Measurements from ENCODE around the gene CSHL1. TPM values are rescaled to one million over a fixed set of nuclear protein-coding genes. Genes with fewer than 3 reads are reported as not detected.
A peak's percentile ranks its signal among the peaks of the same experiment; 100 is the strongest.
"Not testable (repeated sequence)": the region's sequence is repeated elsewhere in the genome, so short reads cannot be mapped to it uniquely, and the experiment has no call there.

The CSHL1 gene
- polyA plus RNA-seq, 10 donors, result 0.60 to 0.98 (median 0.70) TPM; not detected in 6

DNA sequence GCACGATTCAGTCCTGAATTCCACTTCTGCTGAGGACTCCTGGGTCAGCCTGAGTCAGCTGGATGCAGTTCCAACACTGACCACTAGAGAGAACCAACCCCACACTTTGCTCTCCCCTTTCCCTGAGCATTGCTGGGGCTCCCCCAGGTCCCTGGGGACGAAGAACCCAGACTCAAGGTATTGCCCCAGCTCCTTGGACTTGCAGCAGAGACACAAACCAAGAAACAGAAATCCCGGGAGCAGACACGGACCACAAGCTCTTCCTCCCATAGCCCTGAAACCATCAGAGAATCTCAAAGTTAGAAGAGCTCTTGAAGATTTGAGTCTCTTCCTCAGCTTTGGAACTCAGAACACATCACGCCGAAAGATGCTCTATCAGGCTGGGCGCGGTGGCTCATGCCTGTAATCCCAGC is 8.3 kb upstream of the CSHL1 start:
- DNase-seq, result peak; percentile 32 to 72 (median 49)

DNA sequence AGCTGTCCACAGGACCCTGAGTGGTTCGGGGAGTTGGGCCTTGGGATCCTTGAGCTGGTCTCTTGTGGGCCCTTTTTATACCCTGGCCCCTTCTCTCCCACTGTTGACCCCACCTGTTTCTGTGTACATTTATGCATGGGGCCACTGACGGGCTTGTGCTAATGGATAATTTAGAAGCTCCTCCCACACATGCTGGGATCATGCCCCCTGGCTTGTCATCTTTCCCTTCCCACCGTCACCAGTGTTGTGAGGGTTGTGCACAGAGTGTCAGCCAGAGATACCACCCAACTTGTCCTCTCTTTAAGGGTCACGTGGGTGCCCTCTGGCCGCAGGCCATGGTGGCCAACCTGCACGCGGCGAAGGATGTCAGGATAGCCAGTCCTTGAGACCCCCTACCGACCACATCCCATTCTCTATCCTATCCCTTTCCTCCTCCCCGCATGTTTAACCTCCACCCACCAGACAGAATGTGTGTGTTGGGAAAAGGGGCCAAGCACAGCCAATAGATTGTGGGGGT is 7.8 kb upstream of the CSHL1 start, which contains the start of gene GH1:
GH1 (minus strand) TSS at position 51 of the 517 bp plus-strand sequence. CDS start 63 bp downstream, outside the sequence.
- DNase-seq, result not testable (repeated sequence)

DNA sequence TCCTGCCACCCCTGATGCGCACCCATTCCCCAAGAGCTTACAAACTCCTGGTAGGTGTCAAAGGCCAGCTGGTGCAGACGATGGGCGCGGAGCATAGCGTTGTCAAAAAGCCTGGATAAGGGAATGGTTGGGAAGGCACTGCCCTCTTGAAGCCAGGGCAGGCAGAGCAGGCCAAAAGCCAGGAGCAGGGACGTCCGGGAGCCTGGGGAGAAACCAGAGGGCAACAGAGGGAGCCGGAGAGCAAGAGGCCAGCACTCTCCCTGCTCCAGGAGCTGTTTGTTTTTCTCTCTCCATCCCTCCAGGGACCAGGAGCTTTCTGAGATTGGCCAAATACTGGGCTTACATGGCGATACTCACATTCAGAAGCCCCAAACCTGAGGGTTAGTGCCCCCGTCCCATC is 7.2 kb upstream of the CSHL1 start:
- DNase-seq, result no peak

DNA sequence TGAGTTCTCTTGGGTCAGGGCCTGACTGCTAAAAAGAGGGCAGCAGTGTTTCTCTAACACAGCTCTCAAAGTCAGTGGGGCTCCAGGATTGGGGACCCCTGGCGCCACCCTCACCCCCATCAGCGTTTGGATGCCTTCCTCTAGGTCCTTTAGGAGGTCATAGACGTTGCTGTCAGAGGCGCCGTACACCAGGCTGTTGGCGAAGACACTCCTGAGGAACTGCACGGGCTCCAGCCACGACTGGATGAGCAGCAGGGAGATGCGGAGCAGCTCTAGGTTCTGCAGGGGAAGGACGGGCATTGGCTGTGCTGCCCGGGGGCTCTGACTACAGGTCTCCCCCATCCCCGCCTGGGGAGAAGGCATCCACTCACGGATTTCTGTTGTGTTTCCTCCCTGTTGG is 6.6 kb upstream of the CSHL1 start:
- no peak for DNase-seq

DNA sequence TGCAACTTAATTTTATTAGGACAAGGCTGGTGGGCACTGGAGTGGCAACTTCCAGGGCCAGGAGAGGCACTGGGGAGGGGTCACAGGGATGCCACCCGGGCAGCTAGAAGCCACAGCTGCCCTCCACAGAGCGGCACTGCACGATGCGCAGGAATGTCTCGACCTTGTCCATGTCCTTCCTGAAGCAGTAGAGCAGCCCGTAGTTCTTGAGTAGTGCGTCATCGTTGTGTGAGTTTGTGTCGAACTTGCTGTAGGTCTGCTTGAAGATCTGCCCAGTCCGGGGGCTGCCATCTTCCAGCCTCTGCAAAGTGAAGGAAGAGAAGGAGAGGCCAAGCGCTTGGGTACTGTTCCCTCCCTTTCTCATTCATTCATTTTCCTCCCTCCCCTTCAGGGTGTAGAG is 6.1 kb upstream of the CSHL1 start:
- not testable (repeated sequence) for DNase-seq

DNA sequence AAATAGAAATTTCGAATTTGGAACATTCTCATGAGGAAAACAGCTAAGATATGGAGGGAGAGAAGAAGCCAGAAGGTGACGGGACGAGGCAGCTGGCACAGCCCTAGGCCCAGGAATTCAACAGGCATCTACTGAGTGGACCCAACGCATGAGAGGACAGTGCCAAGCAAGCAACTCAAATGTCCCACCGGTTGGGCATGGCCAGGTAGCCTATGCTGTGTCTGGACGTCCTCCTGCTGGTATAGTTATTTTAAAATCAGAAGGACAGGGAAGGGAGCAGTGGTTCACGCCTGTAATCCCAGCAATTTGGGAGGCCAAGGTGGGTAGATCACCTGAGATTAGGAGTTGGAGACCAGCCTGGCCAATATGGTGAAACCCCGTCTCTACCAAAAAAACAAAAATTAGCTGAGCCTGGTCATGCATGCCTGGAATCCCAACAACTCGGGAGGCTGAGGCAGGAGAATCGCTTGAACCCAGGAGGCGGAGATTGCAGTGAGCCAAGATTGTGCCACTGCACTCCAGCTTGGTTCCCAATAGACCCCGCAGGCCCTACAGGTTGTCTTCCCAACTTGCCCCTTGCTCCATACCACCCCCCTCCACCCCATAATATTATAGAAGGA is 5.6 kb upstream of the CSHL1 start:
- no peak for DNase-seq

DNA sequence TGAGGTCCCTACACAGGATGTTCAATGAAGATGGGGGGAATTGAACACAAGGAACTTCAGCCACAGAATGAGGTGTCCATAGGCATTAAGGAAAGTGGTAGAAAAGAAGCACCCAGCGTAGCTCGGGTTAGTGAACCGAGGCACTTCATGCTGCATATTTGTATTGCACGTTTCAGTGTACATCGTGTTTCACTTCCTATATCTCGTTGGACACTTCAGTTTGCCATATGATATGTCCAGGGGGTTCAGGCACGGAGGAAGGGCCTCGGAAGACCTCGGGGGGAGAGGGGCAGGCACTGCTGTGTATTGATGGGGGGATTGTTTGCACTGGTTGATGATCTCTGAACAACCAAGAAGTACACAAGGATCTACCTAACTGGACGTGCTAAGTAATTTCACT is 4.7 kb upstream of the CSHL1 start:
- DNase-seq, result not testable (repeated sequence)

DNA sequence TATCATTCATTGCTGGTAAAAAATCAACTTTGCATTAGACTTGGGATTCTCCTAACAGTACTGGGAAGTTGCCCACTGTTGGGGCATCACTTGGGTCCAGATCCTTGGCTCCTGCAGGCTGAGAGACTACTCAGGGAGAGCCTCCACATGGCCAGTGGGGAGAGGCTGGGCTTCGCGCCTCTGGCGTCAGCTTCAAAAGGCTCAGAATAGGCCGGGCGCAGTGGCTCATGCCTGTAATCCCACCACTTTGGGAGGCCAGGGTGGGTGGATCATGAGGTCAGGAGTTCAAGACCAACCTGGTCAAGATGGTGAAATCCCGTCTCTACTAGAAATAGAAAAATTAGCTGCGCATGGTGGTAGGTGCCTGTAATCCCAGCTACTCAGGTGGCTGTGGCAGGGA is 3.4 kb upstream of the CSHL1 start:
- no peak for DNase-seq

DNA sequence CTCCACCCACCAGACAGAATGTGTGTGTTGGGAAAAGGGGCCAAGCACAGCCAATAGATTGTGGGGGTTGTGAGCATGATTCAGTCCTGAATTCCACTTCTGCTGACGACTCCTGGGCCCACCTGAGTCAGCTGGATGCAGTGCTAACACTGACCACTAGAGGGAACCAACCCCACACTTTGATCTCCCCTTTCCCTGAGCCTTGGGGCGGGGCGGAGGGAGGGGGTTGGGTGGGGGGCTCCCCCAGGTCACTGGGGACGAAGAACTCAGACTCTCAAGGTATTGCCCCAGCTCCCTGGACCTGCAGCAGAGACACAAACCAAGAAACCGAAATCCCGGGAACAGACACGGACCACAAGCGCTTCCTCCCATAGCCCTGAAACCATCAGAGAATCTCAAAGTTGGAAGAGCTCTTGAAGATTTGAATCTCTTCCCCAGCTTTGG is 621 bp upstream of the CSHL1 start:
- no peak for DNase-seq

DNA sequence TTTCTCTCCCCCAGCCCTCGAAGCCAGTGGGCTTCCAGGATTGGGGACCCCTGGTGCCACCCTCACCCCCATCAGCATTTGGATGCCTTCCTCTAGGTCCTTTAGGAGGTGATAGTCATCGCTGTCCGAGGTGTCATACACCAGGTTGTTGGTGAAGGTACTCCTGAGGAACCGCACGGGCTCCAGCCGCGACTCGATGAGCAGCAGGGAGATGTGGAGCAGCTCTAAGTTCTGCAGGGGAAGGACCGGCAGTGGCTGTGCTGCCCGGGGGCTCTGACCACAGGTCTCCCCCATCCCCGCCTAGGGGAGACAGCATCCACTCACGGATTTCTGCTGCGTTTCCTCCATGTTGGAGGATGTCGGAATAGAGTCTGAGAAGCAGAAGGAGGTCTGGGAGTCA is 962 bp downstream of the CSHL1 start:
- DNase-seq, result no peak

DNA sequence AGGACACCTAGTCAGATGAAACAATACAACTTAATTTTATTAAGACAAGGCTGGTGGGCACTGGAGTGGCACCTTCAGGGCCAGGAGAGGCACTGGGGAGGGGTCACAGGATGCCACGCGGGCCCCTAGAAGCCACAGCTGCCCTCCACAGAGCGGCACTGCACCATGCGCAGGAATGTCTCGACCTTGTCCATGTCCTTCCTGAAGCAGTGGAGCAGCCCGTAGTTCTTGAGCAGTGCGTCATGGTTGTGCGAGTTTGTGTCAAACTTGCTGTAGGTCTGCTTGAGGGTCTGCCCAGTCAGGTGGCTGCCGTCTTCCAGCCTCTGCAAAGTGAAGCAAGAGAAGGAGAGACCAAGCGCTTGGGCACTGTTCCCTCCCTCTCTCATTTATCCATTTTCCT is 1.5 kb downstream of the CSHL1 start:
- DNase-seq, result not testable (repeated sequence)

DNA sequence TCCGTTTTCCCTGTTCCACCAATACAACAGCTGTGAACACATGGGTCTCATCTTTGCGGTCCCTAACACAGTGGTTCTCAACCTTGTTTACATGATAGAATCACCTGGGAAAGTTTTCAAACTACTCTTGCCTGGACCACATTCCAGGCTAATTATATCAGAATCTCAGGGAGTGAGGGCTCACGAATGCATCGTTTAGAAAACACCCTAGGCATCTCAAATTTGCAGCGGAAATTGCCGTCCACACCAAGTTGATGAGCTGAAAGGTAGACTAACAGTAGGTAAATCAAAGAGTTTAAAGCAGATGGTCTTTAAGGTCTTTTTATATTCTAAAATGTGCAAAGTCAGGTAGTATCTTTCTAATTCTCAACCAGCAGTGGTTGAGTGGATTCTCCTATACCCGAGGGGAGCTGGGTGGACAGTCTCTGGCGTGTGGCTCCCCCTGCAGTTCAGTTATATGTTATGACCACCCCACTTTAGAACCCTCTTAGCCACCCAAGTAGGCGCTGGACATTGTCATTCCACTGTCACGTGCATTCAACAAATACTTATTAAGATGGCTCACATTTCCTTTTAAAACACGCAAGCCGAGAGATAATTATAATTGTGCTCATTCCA is 3.8 kb downstream of the CSHL1 start:
- not testable (repeated sequence) for DNase-seq

DNA sequence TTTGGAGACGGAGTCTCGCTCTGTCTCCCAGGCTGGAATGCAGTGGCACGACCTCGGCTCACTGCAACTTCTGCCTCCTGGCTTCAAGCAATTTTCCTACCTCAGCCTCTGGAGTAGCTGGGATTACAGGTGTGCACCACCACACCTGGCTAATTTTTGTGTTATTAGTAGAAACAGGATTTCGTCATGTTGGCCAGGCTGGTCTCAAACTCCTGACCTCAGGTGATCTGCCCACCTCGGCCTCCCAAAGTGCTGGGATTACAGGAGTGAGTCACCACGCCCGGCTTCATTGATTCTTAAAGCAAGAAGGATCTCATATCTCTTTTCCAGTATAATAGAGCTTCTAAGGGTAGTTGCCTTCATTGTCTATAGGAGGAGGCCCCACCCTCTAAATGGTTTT is 6.3 kb downstream of the CSHL1 start:
- DNase-seq, result not testable (repeated sequence)

DNA sequence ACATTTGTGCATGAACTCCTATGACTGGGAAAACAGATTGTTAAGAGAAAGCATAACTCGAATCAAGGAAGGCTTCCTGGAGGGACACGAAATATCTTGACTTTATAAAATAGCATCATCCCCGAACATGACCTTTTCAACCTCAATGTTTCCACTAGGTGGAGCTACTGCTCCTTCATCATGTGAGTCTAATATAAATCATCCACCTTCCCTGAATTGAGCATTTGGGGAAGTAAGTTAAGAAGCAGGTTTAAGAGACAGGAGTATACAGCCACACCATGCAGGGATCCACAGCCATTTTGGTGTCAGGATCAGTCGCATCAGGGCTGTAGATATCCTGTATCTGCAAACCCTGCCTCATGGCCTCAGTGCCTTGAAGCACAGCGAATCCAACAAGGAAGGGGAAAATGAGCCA is 7.3 kb downstream of the CSHL1 start:
- DNase-seq, result not testable (repeated sequence)

DNA sequence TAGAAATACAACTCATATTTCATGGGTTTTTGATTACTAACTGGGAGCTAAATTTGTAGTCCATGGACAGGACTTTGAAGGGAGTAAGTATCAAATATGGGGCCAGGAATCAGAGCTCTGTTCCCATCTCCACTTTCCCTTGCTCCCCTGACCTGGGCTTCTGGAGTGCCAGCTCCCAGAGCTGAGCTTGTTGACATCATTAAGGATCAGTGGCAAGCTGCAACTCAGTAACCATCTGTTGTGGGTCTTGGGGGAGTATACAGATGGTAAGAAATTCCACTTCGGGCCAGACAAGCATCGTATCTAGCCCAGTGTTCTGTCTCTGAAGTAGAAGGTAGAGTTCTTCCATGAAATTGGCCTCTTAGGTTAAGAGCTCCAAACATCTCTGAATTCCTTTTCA is 9.1 kb downstream of the CSHL1 start:
- DNase-seq, result not testable (repeated sequence)

DNA sequence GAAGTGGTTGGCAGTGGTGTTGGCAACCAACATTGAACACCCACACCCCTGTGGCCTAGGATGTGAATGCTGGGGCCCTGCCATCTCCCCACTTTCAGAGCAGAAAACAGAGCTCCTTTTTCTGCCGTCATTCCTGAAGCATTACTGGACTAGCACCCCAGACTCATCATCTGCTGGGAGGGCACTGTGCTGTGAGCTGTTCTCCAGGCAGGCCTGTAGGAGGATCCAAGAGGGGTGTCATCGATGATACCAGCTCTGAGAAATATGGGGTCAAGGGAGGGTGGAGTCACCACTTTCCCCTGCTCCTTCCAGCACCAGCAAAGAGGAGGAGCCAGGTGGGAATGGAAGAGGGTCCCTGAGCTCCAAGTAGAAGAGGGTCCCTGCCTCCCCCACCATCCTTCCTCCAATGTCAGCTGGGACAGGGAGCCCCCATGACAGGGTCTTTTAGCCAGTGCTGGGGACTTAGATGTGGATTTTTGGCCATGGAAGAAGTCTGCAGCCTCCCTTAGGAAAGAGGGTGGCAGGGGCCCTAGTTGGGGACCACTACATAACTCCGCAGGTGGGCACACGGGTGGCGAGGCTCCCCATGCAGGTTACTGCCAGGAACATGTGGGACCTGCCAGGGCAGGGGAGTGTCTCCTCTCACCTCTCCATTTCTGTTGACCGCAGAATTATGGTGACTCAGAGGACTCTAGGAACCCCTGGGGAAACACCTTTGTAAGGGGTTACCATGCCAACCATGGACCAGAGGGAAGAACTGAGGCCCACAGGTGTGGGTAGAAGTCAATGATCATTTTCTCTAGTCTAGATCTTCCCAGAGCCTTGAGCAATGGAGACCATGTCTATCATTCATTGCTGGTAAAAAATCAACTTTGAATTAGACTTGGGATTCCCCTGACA is 11.9 kb downstream of the CSHL1 start:
- not testable (repeated sequence) for DNase-seq

DNA sequence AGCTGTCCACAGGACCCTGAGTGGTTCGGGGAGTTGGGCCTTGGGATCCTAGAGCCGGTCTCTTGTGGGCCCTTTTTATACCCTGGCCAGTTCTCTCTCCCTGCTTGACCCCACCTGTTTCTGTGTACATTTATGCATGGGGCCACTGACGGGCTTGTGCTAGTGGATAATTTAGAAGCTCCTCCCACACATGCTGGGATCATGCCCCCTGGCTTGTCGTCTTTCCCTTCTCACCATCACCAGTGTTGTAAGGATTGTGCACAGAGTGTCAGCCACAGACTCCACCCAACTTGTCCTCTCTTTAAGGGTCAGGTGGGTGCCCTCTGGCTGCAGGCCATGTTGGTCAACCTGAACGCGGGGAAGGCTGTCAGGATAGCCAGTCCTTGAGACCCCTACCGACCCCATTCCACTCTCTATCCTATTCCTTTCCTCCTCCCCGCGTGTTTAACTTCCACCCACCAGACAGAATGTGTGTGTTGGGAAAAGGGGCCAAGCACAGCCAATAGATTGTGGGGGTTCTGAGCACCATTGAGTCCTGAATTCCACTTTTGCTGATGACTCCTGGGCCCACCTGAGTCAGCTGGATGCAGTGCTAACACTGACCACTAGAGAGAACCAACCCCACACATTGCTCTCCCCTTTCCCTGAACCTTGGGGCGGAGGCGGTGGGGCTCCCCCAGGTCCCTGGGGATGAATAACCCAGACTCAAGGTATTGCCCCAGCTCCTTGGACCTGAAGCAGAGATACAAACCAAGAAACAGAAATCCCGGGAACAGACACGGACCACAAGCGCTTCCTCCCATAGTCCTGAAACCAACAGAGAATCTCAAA is 14.3 kb downstream of the CSHL1 start, which contains the start of gene CSH1:
CSH1 (minus strand) TSS at position 51 of the 831 bp plus-strand sequence. CDS start 63 bp downstream, outside the sequence.
- DNase-seq, result not testable (repeated sequence)

DNA sequence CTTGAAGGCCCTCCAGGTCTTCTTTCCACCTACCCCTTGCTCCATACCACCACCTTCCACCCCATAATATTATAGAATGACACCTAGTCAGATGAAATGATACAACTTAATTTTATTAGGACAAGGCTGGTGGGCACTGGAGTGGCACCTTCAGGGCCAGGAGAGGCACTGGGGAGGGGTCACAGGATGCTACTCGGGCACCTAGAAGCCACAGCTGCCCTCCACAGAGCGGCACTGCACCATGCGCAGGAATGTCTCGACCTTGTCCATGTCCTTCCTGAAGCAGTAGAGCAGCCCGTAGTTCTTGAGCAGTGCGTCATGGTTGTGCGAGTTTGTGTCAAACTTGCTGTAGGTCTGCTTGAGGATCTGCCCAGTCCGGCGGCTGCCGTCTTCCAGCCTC is 16.2 kb downstream of the CSHL1 start:
- not testable (repeated sequence) for DNase-seq

DNA sequence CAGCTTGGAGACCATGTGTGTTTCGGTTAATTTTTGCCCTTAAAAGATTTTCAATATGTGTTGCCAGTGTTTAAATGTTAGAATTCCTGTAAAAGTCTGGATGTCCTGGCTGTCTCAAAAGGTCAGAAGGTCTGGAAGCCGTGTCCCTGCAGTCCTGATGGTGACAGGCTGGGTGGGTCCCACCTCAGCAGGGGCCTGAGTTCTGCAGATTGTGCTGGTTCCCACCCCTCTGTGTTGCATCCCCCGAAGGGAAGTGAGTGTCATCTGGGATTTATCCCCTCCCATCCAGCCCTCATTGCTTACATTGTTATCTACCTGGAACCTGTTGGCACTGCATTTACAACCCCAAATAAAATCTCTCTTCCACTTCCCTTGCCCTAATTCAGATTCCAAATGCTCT is 17.0 kb downstream of the CSHL1 start:
- DNase-seq, result not testable (repeated sequence)

DNA sequence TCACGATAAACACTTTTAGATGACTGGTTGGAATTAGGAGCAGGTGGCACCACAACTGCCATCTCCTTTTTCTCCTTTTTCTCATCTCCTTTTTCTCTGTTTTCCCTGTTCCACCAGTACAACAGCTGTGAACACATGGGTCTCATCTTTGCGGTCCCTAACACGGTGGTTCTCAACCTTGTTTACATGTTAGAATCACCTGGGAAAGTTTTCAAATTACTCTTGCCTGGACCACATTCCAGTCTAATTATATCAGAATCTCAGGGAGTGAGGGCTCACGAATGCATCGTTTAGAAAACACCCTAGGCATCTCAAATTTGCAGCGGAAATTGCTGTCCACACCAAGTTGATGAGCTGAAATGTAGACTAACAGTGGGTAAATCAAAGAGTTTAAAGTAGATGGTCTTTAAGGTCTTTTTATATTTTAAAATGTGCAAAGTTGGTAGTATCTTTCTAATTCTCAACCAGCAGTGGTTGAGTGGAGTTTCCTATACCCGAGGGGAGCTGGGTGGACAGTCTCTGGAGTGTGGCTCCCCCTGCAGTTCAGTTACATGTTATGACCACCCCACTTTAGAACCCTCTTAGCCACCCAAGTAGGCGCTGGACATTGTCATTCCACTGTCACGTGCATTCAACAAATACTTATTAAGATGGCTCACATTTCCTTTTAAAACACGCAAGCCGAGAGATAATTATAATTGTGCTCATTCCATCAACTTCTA is 18.6 kb downstream of the CSHL1 start:
- not testable (repeated sequence) for DNase-seq
